Fibroblast of lung (primary cell): ENCODE data around the gene PAFAH1B1.

Source experiments
- CTCF ChIP-seq, 2 donors: IDR thresholded peaks in 1 of 2; conservative IDR thresholded peaks in 1 of 2; 1 replicate in 1 of 2; 2 replicates in 1 of 2; pipeline ENCODE4 v1.5.1; 2011 to 2012; ENCODE audit warnings: low read length in 2 of 2, control low read depth in 1 of 2, inconsistent platforms in 1 of 2, low read depth in 1 of 2, mild to moderate bottlenecking in 1 of 2
- EZH2 ChIP-seq: IDR thresholded peaks from 2 replicates; pipeline ENCODE4 v1.5.1; 2012; ENCODE audit warnings: low read length, control low read depth, mild to moderate bottlenecking; ENCODE audit errors: missing control alignments

- no peak for TF ChIP-seq CTCF (conservative IDR thresholded peaks at IDR 0.05 in 1 of 2, IDR thresholded peaks at IDR 0.05 in 1 of 2; ENCODE audit: low read depth in 1 of 2, low read length in 2 of 2)
- TF ChIP-seq EZH2 = no peak
These were observed 27.8 kb downstream of the PAFAH1B1 start for GRCh38 chr17:2621241-2621640.
